GM12872 (cell line): ENCODE measurements around the gene PROX1.

ENCODE experiments used
- CTCF ChIP-seq: IDR thresholded peaks from 3 replicates; pipeline ENCODE4 v1.5.1; 2011; ENCODE audit warnings: low read depth, mild to moderate bottlenecking, low read length, moderate library complexity; ENCODE audit not compliant: insufficient read depth

Gene PROX1

GRCh38 chr1:214027498-214027897 lies 39.7 kb downstream of the PROX1 start:
- TF ChIP-seq CTCF = no peak

- no peak for TF ChIP-seq CTCF
Measured at GRCh38 chr1:214028095-214028494, 40.3 kb downstream of the PROX1 start.

GRCh38 chr1:214028649-214029406 lies 41.1 kb downstream of the PROX1 start:
- TF ChIP-seq CTCF = no peak

- no peak for TF ChIP-seq CTCF
Measured at GRCh38 chr1:214029796-214030195, 42.0 kb downstream of the PROX1 start.

GRCh38 chr1:214031267-214031650 lies 43.5 kb downstream of the PROX1 start:
- no peak for TF ChIP-seq CTCF

- no peak for TF ChIP-seq CTCF
Measured at GRCh38 chr1:214037468-214037867, 49.7 kb downstream of the PROX1 start.

- no peak for TF ChIP-seq CTCF
Measured at GRCh38 chr1:214039394-214040018, 51.7 kb downstream of the PROX1 start.
